K562 (cell line): ENCODE results near the gene GNAT2. TPM values are rescaled to one million over a fixed set of nuclear protein-coding genes. Genes with fewer than 3 reads are reported as not detected.
A peak's percentile ranks its signal among the peaks of the same experiment; 100 is the strongest.

ENCODE experiments used
- CREM ChIP-seq: IDR thresholded peaks from 2 replicates; pipeline ENCODE4 v1.6.1; 2014; ENCODE audit warnings: antibody characterized with exemption, low read depth
- MYNN ChIP-seq, 2 experiments: sonication (generic); formaldehyde crosslinking in 1 of 2; IDR thresholded peaks; 2 replicates each; pipeline versions ENCODE4 v1.5.0 to v1.6.1; 2016 to 2020; ENCODE audit warnings: antibody characterized with exemption in 1 of 2, missing genetic modification reagents in 1 of 2
- YY1 ChIP-seq, 3 experiments: IDR thresholded peaks; 2 replicates each; pipeline ENCODE4 v1.6.1; 2011; ENCODE audit warnings: low read length in 2 of 3, mild to moderate bottlenecking in 2 of 3, moderate library complexity in 2 of 3, borderline replicate concordance in 1 of 3, control low read depth in 1 of 3, low read depth in 1 of 3; ENCODE audit not compliant: insufficient read depth in 3 of 3, insufficient replicate concordance in 2 of 3, control insufficient read depth in 1 of 3, insufficient read length in 1 of 3; ENCODE audit errors: extremely low read depth in 1 of 3
- ZFX ChIP-seq: sonication (generic); formaldehyde crosslinking; IDR thresholded peaks from 2 replicates; pipeline ENCODE4 v1.8.0; 2022; ENCODE audit warnings: mild to moderate bottlenecking, missing genetic modification reagents, moderate library complexity
- polyA plus RNA-seq, 8 experiments: library from polyadenylated mRNA; depleted of rRNA in 4 of 8; stranded (reverse) in 5 of 8; unstranded in 3 of 8; fragments of >200 nt; fragmentation: Nextera tagmentation in 2 of 8; fragmentation: Illumina TruSeq in 1 of 8; extraction: Ambion mirVana in 2 of 8; extraction: Trizol in 1 of 8; gene quantifications; 2 replicates each; pipeline versions ENCODE4 v1.2.1 to v1.2.3, GENCODE V29; 2011 to 2014; ENCODE audit warnings: inconsistent platforms in 1 of 8, missing spikeins in 1 of 8
- total RNA-seq, 7 experiments: library from RNA; depleted of rRNA in 6 of 7; stranded (reverse); fragments of >200 nt in 6 of 7; fragmentation: Illumina TruSeq in 2 of 7; extraction: Trizol in 2 of 7; gene quantifications; 2 replicates each; pipeline versions ENCODE4 v1.2.1 to v1.2.3, GENCODE V29; 2011 to 2021; ENCODE audit warnings: low replicate concordance in 1 of 7
- TF ChIP-seq, protein P1 (sequence below), 3 experiments: IDR thresholded peaks in 2 of 3; conservative IDR thresholded peaks in 1 of 3; 2 replicates each; pipeline ENCODE4 v1.5.1; 2011 to 2012; ENCODE audit warnings: low read length in 3 of 3, mild to moderate bottlenecking in 3 of 3, control low read depth in 2 of 3, improper control_type of control experiment in 1 of 3, inconsistent platforms in 1 of 3, low read depth in 1 of 3, mixed read lengths in 1 of 3, moderate library complexity in 1 of 3; ENCODE audit not compliant: insufficient read depth in 2 of 3

The GNAT2 gene
- total and polyA plus RNA-seq, 9 of the 15 experiments (the other 6 are each of a cell fraction or from before 2014, with no cell fraction given) = 0.06 to 0.52 (median 0.24) TPM; not detected in 1

DNA sequence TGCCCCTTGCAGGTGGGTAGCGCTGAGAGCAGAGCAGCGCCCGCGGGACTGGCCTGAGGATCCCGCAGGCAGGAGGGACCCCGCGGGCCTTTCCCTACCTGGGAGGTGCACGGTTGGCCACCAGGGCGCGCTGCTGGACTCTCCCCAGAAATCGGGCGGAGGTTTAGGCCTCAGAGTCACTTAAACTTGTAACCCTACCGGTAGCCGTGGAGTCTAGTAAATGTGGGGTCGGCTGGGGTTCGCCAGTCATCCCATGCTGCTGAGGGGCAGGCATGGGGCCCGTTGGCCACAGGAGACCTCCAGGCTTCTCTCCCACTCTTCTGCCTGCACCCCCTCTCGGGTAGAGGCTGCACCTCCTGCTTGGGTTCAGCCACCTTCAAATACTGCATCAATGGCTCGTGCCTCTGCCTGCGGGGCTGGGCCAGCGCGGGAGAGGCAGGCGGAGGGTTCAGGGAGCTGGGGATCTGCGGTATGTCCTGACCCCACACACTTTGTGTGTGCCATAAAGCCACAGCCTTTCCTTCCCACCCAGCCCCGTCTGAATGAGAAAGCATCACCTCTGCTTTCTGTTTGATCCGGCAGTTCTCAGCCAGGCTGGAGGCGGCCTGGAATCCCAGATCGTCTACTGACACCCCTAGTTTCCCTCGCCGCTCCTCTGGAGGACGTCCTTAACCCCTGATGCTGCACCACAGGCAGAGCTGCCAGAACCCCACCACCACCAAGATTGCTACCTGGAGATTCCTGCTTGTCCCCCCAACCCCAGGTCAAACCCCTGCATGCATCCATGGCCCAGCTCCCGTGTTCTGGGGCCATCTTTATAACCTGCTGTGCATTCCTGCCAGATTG, 24.2 kb upstream of the GNAT2 start (continued):
- TF ChIP-seq, protein P1, sequence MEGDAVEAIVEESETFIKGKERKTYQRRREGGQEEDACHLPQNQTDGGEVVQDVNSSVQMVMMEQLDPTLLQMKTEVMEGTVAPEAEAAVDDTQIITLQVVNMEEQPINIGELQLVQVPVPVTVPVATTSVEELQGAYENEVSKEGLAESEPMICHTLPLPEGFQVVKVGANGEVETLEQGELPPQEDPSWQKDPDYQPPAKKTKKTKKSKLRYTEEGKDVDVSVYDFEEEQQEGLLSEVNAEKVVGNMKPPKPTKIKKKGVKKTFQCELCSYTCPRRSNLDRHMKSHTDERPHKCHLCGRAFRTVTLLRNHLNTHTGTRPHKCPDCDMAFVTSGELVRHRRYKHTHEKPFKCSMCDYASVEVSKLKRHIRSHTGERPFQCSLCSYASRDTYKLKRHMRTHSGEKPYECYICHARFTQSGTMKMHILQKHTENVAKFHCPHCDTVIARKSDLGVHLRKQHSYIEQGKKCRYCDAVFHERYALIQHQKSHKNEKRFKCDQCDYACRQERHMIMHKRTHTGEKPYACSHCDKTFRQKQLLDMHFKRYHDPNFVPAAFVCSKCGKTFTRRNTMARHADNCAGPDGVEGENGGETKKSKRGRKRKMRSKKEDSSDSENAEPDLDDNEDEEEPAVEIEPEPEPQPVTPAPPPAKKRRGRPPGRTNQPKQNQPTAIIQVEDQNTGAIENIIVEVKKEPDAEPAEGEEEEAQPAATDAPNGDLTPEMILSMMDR (IDR thresholded peaks at IDR 0.05 in 2 of 3, conservative IDR thresholded peaks at IDR 0.05 in 1 of 3; ENCODE audit: insufficient read depth in 2 of 3, low read depth in 1 of 3, low read length in 3 of 3) = peak; percentile 96 to 97 (median 97)
- TF ChIP-seq MYNN (IDR thresholded peaks at IDR 0.05) = 0 out of 2 replicates have a peak, but pooled peaks have one; percentile 29
- no peak for TF ChIP-seq MYNN (CRISPR knock-in tag; IDR thresholded peaks at IDR 0.05)
- 0 out of 2 replicates have a peak, but pooled peaks have one; percentile 26 for TF ChIP-seq CREM
- peak; percentile 81 for TF ChIP-seq ZFX (CRISPR knock-in tag)
- peak in 2 of 3 experiments; percentile 24 to 47 for TF ChIP-seq YY1 (IDR thresholded peaks at IDR 0.05; ENCODE audit: borderline replicate concordance in 1 of 3, control insufficient read depth in 1 of 3, extremely low read depth in 1 of 3, insufficient read depth in 3 of 3, insufficient read length in 1 of 3, insufficient replicate concordance in 2 of 3, low read depth in 1 of 3, low read length in 2 of 3)
